DOHH2 (cell line): Measurements from ENCODE around the gene CTCF.
A peak's percentile ranks its signal among the peaks of the same experiment; 100 is the strongest.

Experiments used
- H3F3A ChIP-seq: fragments of 200-600 bp; sonication (generic), shearing (Covaris generic); 2 replicates; pipeline ENCODE4 v1.6.0; 2016; ENCODE audit warnings: antibody characterized with exemption, mild to moderate bottlenecking; ENCODE audit not compliant: control insufficient read depth, insufficient read depth
- H3K27ac ChIP-seq: fragments of 200-600 bp; sonication (generic); 2 replicates; pipeline ENCODE4 v1.5.1; 2014; ENCODE audit warnings: low read depth, mild to moderate bottlenecking, low read length, moderate library complexity
- H3K27me3 ChIP-seq: fragments of 200-600 bp; sonication (generic); 2 replicates; pipeline ENCODE4 v1.6.1; 2014; ENCODE audit warnings: mild to moderate bottlenecking, low read length, mixed read lengths; ENCODE audit not compliant: control insufficient read depth
- H3K36me3 ChIP-seq: fragments of 200-600 bp; sonication (generic); 2 replicates; pipeline ENCODE4 v1.6.1; 2014; ENCODE audit warnings: mild to moderate bottlenecking, low read length, moderate library complexity, mixed read lengths; ENCODE audit not compliant: control insufficient read depth
- H3K4me1 ChIP-seq: fragments of 200-600 bp; sonication (generic); 2 replicates; pipeline ENCODE4 v1.6.1; 2014; ENCODE audit warnings: mild to moderate bottlenecking, low read length, mixed read lengths; ENCODE audit not compliant: control insufficient read depth
- H3K4me2 ChIP-seq: fragments of 200-600 bp; sonication (generic); 2 replicates; pipeline ENCODE4 v1.6.0; 2014; ENCODE audit warnings: mild to moderate bottlenecking, low read length, moderate library complexity
- H3K4me3 ChIP-seq: fragments of 200-600 bp; sonication (generic); 2 replicates; pipeline ENCODE4 v1.5.1; 2014; ENCODE audit warnings: mild to moderate bottlenecking, low read length, mixed read lengths
- H3K79me2 ChIP-seq: fragments of 200-600 bp; sonication (generic); 2 replicates; pipeline ENCODE4 v1.6.1; 2014; ENCODE audit warnings: mild to moderate bottlenecking, low read length, mixed read lengths; ENCODE audit not compliant: control insufficient read depth
- H3K9me2 ChIP-seq: fragments of 200-600 bp; sonication (generic); replicated peaks from 2 replicates; pipeline ENCODE4 v1.6.1; 2014; ENCODE audit warnings: mild to moderate bottlenecking, low read length, mixed read lengths; ENCODE audit not compliant: control insufficient read depth
- H3K9me3 ChIP-seq: fragments of 200-600 bp; sonication (generic); 2 replicates; pipeline ENCODE4 v1.6.1; 2014; ENCODE audit warnings: antibody characterized with exemption, low read length, mixed read lengths; ENCODE audit not compliant: control insufficient read depth, insufficient read depth
- H4K20me1 ChIP-seq: fragments of 200-600 bp; sonication (generic); 2 replicates; pipeline ENCODE4 v1.6.0; 2014; ENCODE audit warnings: low read depth, mild to moderate bottlenecking, antibody characterized with exemption, low read length, moderate library complexity; ENCODE audit not compliant: control insufficient read depth, insufficient read depth
- CTCF ChIP-seq: fragments of 200-600 bp; sonication (generic); IDR thresholded peaks from one replicate; pipeline ENCODE4 v1.5.1; 2014; ENCODE audit warnings: antibody characterized with exemption, mild to moderate bottlenecking, low read depth, low read length; ENCODE audit not compliant: poor library complexity, severe bottlenecking
- EZH2phosphoT487 ChIP-seq: fragments of 200-600 bp; sonication (generic); IDR thresholded peaks from 2 replicates; pipeline ENCODE4 v1.6.1; 2017; ENCODE audit warnings: borderline replicate concordance, mild to moderate bottlenecking, antibody characterized with exemption, low read length, moderate library complexity, mixed read lengths

Gene CTCF

GRCh38 chr16:67555795-67556212 lies 6.5 kb upstream of the CTCF start:
- Histone ChIP-seq H3K36me3 (peaks cover 57% of the 10 kb centered on the region), H4K20me1 (no peaks in the 10 kb centered on the region), H3K79me2 (peaks cover 98% of the 10 kb centered on the region), H3K27me3 (no peaks in the 10 kb centered on the region), H3K9me3 (no peaks in the 10 kb centered on the region), H3K9me2 (no peaks in the 10 kb centered on the region), H3F3A (peaks cover 26% of the 10 kb centered on the region), H3K4me1 (peaks cover 99% of the 10 kb centered on the region), H3K27ac (peak overlapping the region; percentile 83), H3K4me3 (peak overlapping the region; percentile 37), H3K4me2 (peak overlapping the region; percentile 50)
- TF ChIP-seq CTCF: no peak
- no peak for TF ChIP-seq EZH2phosphoT487

GRCh38 chr16:67558859-67559258 lies 3.5 kb upstream of the CTCF start:
- Histone ChIP-seq H3K4me1 (peaks cover 72% of the 10 kb centered on the region), H3K4me2 (peak overlapping the region; percentile 74), H3K79me2 (peaks cover 89% of the 10 kb centered on the region), H3K9me3 (no peaks in the 10 kb centered on the region), H3K4me3 (peak overlapping the region; percentile 83), H3F3A (peaks cover 25% of the 10 kb centered on the region), H3K36me3 (peaks cover 55% of the 10 kb centered on the region), H3K9me2 (no peaks in the 10 kb centered on the region), H3K27ac (peak overlapping the region; percentile 43), H4K20me1 (no peaks in the 10 kb centered on the region), H3K27me3 (no peaks in the 10 kb centered on the region)
- no peak for TF ChIP-seq CTCF
- TF ChIP-seq EZH2phosphoT487: no peak

- Histone ChIP-seq H3F3A (peaks cover 23% of the 10 kb centered on the region), H3K27ac (peak overlapping the region; percentile 96), H3K9me3 (no peaks in the 10 kb centered on the region), H3K4me1 (peaks cover 69% of the 10 kb centered on the region), H4K20me1 (no peaks in the 10 kb centered on the region), H3K4me2 (peak overlapping the region; percentile 74), H3K9me2 (no peaks in the 10 kb centered on the region), H3K36me3 (peaks cover 53% of the 10 kb centered on the region), H3K4me3 (peak overlapping the region; percentile 83), H3K79me2 (peaks cover 90% of the 10 kb centered on the region), H3K27me3 (no peaks in the 10 kb centered on the region)
- TF ChIP-seq EZH2phosphoT487: no peak
- no peak for TF ChIP-seq CTCF
Measured at GRCh38 chr16:67560827-67561342, 1.4 kb upstream of the CTCF start.
